Loucy (cell line): ENCODE measurements around the gene DHRSX.
"Not testable (repeated sequence)": the region's sequence is repeated elsewhere in the genome, so short reads cannot be mapped to it uniquely, and the experiment has no call there.

Experiments used
- CTCF ChIP-seq: fragments of 200-600 bp; sonication (generic); conservative IDR thresholded peaks from 2 replicates; pipeline ENCODE4 v1.5.1; 2014; ENCODE audit warnings: mild to moderate bottlenecking, antibody characterized with exemption, low read length
- EZH2phosphoT487 ChIP-seq: fragments of 200-600 bp; IDR thresholded peaks from 2 replicates; pipeline ENCODE4 v1.6.1; 2018; ENCODE audit warnings: antibody characterized with exemption, mild to moderate bottlenecking, moderate library complexity, borderline replicate concordance

- not testable (repeated sequence) for TF ChIP-seq CTCF, EZH2phosphoT487
Observed at GRCh38 chrX:2389731-2390130, 111.0 kb downstream of the DHRSX start.
